HG03025 (cell line): ENCODE measurements around the gene HDAC11.

ENCODE experiments used
- ATAC-seq: cut with Tn5 transposase; IDR thresholded peaks from one replicate; pipeline ENCODE4 v1.9.1; 2021; ENCODE audit warnings: mild to moderate bottlenecking, moderate library complexity; ENCODE audit not compliant: unreplicated experiment, low FRiP score

The HDAC11 gene

DNA sequence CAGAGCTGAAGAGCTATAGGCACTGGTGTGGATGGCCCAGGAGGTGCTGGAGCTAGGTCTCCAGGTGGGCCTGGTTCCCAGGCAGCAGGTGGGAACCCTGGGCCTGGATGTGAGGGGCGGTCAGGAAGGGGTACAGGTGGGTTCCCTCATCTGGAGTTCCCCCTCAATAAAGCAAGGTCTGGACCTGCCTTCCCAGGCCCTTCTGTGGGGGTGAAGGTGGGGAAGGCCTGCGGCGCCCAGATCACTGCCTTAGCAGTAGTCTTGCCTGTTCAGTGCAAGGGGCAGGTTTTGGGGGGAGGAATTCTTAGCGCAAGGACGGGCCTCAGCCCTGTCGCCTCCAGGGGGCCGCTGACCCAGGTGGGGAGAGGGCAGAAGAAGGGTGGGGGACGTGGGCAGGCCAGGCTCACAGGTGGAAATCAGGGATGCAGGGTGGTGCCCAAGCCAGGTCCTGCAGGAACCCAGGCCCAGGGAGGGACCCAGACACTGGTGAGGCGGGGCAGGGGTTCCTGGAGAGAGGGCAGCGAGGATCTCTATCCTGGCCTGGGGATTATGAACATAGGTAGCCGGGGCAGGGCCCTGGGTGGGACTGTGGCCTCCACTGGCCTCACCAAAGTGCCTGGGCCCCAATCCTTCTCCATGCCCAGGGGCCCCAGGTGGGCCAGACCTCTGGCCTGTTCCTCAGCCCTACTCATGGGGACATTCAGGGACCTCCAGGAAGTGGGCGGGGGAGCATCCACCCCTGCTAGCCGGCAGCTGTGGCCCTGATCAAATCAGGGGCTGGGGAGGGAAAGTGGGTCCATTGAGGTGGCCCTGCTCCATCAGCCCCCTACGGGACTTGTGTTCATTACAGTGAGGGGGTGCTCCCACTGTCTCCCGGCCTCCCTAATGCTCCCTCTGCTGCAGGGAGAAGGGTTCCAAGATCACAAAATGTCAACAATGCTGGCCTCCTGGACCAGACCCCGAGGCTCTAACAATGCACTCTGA is 25.3 kb downstream of the HDAC11 start:
- no peak for ATAC-seq

DNA sequence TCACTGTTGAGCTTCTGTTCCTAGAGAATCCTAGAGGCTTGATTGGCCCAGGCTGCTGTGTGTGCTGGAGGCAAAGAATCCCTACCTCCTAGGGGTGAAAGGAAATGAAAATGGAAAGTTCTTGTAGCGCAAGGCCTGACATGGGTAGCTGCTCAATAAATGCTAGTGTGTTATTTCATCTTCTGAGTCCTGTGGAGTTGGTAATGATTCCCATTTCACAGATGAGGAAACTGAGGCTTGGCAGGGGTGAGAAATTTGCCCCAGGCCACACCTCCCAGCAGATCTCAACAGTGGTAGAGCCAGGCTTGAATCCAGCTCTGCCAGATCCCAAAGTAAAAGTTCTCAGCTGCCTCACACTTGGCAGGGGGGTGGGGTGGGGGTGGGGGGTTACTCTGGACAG is 26.1 kb downstream of the HDAC11 start:
- no peak for ATAC-seq

DNA sequence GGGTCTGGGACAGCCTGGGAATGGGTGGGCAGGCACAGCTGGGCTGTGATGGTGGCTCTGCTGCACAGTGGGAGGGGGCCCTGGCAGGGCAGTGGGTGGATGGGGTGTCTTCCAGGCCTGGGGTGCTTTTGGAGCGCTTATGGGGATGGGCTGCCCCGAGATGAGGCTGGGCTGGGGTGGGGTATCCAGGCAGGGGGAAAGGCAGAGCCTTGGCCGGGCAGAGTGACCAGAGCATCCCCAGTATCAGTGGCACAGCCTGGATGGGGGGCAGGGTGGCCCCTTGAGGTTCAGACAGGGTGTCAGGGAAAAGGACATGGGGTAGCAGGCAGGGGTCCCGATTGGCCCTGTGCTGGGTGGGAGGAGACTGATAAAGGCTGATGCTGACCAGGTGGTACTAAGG is 26.6 kb downstream of the HDAC11 start:
- ATAC-seq: no peak

DNA sequence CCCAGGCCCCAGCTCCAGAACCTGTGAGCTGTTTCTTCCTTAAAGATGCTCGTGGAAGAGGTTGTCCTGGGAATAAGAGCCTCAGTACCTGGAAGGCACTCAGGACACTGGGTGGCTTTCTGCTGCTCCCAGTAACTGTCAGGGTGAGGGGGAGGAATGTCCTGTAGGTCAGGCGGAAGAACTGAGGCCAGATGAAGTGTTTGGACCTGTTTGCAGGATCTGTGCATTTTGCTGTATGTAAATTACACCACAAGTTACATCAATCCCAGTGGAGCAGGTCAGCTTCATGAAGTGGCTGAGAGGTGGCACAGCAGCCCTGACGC is 27.1 kb downstream of the HDAC11 start:
- no peak for ATAC-seq

DNA sequence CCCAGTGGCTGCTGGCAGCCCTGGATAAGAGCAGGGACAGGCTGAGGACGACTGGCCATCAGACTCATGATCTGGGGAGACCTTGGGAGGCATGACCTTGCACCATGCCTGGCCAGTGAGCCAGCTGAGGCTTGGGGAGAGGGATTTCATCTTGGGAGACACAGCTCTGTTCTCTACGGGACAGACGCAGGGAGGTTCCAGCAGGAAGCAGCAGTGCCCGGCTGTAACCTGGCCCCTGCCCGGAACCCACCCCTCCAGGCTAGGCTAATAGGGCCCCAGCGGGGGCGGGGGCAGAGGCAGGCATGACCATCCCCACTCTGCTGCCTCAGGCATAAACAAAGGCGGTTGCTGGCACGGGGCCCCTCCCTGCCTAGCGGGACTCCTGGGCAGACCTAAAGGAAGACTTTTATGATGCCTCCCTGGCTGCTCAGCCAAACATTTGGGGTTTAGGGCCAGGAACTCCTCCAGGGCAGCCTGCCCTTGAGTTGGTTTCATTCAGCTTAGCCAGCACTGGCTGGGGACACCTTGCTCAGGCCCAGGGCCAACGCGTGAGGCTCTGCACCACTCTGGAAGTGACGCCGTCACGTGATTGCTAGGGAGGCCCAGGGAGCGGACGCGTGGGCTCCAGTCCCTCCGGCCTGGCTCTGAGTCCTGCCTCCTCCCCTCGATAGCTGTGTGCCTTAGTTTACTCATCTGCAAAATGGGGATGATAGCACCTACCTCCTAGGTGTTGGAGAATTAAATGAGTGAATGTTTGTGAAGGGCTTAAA is 27.6 kb downstream of the HDAC11 start:
- no peak for ATAC-seq

DNA sequence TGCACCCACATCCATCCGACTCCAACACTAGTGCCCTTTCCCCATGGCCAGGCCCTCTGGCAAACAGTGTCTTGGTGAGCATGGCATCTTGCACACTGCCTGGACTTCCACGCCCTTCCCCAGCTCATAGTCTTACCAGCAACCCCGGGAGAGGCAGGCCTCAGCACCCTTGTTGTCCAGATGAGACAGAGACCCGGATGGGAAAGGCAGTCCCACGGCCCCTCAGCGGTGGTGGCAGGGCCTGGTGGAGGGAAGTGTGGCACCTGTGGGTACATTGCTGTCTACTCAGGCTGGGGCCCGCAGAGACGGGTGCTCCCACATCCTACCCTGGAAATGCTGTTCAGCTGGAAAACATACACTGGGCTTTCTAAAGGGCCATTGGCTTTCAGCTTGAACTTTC is 28.4 kb downstream of the HDAC11 start:
- no peak for ATAC-seq

DNA sequence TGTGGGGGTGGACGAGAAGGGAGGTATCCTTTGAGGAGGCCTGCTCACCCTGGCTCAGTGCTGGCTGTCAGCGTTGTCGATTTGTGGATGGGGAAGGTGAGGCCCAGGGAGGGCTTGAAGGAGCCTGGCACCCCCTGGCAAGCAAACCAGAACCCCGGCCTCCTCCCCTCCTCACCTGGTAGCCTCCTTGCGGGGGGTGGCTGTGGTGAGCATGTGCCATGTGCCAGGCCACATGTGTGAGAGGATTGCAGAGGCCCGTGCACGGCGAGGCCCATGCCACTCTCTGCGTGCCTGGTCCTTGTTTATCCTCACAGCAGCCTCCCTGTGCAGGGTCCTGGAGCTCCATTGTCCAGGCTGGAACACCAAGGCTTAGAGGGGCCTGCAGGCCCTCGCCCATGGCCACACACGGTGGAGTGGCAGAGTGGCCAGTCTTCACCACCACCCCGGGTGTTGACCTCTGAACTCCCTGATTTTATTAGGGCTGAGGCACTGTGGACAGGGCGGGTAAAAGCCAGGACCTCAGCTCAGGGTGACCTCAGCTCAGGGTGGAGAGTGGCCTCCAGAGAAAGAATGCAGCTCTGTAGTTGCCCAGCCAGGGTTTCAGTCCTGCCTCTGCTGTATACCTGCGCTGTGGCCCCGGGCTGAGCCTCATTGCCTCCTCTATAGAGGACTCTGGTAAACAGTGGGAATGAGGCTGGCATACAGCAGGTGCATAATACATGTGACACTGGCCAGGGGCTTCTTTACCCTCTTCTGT is 29.1 kb downstream of the HDAC11 start:
- no peak for ATAC-seq

DNA sequence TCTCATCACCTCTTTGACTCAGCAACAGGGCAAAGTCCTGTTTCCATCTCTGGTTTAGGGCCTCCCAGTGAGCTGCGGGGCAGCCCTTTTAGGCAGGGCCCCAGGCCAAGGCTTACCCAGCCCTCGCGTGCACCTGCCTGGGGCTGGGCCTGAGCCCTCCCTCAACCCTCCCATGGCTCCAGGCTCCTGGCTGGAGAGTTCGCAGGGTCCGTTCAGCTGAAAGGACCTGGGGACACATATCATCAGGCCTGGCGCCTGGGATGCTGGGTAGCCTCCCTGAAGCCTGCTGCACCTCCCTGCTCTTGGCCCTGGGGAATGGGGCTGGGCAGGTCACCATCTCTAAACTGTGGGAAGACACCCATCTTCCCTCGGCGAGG is 29.7 kb downstream of the HDAC11 start:
- no peak for ATAC-seq

DNA sequence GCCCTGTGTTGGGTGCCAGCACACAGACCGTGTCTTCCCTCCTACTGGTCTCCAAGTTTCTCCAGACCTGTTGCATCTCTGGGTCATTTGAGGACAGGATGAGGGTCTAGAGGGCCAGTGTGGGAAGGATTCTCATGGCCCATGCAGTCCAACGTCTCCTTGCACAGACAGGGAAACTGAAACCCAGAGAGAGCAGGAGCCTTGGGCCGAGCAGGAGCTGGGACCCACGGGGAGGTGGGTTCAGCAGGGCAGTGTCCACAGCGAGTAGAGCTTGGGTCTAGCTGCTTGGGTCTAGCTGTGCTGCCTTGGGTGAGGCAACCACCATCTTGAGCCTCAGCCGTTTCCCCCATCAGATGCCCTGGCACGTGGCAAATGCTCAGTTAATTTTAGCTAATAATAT is 32.3 kb downstream of the HDAC11 start:
- ATAC-seq: no peak

DNA sequence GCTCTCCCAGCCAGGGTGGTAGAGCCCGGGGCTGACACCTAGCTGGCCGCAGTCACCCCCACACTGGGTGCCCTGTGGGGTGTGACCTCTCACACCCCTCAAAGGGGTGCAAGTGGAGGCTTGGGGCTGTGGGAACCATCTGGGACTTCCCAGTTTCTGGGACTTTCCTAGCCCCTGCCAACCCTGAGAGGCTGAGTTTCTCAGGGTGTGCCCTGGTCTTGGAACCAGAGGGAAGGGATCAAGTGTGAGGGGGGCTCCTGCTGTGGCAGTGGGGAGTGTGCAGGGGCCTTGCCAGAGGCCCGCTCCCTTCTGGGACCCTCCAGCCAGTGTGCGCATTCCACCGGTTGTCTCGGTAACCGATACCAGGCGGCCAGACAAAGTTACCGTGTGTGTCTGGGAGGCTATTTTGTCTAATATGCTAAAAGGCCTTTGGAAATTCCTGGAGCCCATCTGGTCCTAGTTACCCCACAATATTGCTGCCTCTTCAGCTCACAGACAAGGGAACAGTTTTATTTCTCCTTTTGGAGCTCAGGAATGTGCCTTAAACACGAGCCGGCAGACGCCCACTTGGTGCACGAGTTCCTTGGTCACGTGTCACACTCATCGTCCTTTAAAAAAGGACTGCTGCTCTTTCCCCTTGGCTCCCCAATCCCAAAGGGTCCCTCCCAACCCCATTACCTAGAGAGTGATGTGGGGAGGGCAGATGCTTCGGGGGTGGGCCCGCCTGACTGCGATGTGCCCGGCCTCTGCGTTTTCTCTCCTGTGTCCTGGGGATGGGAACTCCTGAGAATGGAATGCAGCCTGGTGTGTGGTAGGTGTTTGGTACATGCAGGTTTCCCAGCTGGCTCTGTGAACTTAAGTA is 33.2 kb downstream of the HDAC11 start:
- ATAC-seq: no peak

DNA sequence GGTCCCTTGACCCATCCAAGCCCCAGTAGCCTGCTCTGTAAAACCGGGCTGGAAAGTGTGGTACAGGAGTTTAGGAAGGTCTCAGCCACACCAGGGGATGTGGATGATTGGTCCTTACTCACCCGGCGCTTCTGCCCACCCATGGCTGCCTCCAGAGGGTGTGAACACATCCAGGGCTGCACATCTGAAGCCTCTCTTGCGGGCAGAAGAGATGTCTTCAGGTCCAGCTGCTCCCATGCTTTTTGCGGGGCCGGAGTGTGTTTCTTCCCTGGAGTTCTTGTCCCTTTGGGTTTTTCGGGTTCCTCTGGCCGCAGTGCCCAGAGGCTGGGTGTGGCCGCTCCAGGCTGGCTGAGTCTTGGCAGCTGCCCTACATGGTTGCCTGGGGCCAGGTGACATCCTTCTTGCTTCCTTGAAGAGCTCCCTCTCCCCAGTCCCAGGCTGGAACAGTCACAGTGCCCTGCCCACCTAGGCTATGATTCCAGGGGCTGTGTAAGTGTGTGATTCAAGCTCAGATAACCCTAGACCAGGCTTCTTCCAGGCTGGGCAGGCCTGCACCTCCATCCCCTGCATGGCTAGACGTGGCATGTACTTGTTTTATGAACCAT is 33.9 kb downstream of the HDAC11 start:
- ATAC-seq: no peak

DNA sequence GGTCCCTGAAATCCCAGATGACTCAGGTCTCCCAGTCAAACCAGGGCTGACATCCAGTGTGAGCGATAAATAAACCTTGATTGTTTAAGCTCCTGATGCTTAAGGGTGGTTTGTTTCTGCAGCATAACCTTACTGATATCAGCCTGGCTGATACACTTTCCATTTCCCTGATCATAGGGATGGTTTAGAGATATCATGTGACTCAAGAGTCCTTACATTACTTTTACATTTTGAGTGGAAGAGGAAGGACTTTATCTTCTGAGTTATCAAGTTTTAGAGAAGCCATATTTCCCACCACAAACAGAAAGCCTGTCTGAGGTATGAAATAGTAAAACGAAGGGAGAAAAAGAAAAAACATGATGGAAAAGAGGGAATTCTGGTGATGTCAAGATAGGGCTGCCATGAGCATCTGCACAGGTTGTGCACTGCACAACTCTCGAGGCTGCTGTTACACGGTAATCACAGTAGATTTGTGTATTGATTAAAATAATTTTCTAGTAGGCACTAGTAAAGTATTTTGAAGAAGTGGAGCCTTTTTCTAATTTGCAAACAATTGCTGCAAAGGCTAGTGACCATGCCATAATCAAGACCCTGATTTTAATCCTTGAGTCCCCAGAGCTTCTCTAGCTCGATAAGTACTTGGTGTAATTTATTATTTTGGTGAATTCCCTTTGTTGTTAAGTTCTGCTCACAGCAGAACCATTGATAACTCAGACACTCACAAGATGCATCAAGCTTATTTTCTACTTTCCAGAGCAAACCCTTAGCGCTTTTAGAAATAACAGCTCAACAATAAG is 34.7 kb downstream of the HDAC11 start:
- ATAC-seq: no peak

DNA sequence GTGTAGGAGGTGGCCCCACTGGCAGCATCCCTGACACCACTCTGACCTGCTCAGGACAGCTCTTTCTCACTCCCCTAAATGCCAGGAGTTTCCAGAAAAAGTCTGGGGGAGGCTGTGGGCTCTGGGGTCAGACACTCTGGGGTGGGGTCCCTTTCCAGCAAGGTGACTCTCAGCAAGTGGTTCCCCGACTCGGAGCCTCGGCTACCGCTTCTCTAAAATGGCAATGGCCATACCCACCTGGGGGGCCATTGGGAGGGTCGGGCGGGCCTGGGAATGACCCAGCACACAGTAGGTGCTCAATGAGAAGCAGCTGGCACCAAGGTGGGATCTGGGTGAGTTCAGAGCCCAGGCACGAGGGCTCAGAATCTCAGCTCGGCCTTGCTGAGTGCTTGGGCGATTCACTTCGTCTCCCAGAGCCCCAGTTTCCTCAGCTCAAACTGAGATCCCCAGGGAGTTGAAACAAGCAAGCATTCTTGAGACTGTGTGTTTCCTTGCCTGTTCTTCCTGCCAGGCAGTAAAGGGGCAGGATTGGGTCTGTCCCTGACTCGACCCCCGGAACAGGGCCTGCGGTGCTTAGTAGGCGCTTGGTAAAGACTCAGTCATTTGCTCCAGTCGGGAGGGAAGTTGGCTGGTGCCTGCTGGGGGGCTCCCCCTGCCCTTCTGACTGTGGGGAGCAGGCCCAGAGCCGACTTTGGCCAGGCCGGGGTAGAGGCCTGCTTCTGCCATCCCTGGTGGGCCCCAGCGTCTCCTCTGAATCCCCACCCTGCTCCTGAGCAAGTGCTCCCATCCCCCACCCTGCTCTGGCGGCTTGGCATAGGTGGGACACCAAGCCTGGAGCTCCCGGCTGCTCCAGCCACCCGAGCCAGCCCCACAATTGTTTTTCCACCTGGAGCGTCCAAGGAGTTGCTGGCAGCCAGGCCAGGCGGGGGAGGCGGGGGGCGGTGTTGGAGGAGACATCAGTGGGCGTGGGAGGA is 36.0 kb downstream of the HDAC11 start:
- ATAC-seq: no peak

DNA sequence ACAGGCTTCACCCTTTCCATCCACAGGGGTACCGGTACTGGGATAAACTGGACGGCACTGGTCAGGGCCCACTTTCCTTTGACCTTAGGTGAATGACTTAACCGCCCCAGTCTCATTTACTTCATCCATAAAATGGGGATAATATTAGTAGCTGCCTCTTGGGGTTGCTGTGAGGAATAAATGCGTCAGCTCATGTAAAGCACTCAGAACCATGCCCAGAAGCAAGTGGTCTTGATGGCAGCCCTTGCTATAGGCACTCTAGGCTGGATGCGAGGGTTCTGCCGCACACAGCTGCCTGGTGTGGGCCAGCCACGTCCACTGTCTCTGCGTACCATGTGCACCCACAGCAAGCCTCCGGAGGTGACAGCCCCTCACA is 36.6 kb downstream of the HDAC11 start:
- ATAC-seq: no peak

DNA sequence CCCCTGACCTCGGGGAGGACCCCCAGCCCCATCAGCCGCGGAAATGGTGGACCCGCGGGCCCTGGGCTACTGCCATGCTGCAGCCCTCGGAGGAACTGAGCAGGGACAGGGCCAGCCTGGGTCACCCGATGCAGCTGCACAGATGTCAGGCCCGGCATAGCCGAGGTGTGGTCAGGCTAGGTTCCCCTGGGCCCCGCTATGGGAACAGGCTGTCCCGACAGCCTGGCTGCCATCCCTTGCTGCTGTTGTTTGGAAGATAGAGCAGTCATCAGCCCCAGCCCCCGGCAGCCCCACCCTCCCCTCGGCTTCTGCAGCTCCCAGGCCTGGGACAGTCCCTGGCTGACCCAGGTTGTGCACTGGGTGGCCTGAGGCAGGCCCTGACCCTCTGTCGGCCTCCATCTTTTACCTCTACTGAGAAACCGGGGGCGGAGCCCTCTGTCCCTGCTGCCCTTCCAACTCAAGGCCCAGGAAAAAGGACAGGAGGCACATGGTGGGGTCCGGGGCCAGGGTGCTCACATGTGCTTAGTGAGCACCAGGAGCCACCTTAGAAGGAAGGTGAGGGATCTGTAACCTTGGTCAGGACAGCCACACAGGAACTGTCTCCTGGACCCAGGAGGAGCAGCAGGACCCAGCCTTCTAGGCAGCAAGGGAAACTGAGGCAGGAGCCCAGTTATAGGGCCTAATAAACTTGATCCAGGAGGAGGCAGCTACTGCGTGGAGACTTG is 37.3 kb downstream of the HDAC11 start:
- no peak for ATAC-seq

DNA sequence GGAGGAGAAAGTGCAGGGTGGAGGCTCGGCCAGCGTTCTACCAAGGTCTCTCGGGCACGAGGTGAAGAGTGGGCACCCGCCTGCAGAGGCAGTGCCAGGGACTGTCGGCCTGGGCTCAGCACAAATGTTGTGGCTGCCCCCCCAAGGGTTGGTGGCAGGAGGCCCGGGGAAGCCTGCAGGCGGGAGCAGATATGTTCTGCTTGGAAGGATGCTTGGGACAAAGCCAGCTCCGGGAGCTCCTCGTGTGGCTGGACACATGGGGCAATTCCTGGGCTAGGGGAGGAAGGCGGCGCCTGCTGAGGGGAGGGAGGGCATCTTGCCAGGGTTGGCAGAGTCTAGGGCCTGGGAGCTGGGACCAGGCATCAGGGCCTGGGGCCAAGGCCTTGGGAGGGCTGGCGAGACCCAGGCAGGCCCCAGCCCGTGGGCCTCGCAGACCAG is 38.4 kb downstream of the HDAC11 start:
- no peak for ATAC-seq
